GM21786 (cell line): ENCODE results near the gene FBXL19.

ENCODE experiments used
- ATAC-seq: cut with Tn5 transposase; IDR thresholded peaks from one replicate; pipeline ENCODE4 v1.9.1; 2021; ENCODE audit not compliant: unreplicated experiment

The FBXL19 gene

DNA sequence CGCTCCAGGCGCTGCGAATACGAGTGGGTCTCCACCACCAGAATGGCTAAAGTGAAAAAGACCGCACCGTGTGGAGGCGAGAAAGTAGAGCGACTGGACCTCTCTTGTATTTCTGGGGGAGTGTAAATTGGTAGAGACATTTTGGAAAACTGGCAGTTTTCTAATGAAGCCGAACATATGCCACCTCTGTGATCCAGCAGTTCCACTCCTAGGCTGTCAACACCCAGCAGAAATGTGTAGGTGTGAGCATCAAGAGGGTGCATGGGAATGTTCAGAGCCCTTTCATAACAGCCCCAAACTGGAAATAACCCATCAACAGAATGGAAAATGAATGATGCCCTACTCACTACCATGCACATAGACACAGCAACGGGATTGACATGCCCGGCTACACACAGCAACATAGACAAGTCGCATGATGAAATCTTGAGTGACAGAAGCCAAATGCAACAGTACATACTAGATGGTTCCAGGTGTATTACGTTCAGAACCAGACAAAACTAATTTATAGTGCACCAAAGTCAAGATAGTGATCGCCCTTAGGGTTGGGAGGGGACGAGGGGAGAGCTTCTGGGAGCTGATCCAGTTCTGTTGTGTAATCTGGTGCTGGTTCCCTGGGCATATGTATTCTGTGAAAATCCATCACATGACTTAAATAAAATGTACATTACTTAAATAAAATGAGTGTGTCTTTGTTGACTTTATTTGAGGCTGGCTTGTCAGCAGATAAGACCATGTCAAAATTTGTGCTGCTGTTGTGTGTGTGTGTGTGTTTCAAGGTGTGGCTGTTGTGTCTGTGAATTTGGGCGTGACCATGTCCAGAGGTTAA lies 28.6 kb upstream of the FBXL19 start:
- ATAC-seq, result no peak

GRCh38 chr16:30895627-30896260 lies 27.6 kb upstream of the FBXL19 start:
- ATAC-seq, result no peak

GRCh38 chr16:30896261-30896888 lies 27.0 kb upstream of the FBXL19 start, which contains the start of gene CTF1:
Gene CTF1 (plus strand): TSS chr16:30896614. CDS start chr16:30896644, 30 bp downstream.
- ATAC-seq, result no peak

DNA sequence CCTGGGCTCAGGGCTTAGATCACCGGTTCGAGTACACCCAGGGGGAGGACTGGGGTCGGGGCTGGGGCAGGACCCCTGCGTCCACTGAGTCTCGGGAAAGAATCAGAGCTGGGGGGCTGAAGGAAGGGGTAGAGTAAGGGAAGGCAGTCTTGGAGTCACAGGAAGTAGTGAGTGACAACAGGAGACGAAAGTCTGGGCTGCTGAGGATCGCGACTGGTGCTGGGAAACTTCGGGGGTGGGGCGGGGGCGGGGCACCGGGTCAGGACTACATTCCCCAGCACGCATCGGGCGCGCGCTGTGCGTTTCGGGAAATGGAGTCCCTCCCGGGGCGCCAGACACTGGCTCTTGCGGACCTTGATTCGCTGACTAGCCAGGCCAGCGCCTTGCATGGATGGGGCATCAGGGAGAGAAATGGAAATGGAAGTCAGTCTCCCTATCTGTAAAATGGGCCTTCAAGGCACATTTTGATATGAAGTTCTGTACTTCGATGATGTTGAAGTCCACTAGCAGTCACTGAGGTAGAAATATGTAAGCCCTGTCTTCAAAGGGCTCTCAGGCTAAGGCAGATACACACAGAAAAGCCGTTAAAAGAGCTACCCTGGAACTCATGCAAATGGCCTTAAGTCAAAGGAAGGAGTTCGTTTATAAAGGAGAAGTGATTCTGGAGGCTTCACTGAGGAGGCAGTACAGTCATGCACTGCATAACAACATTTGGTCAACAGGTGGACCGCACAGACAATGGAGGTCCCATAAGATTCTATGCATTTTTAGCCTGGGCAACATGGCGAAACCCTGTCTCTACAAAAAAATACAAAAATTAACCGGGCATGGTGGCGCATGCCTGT lies 26.3 kb upstream of the FBXL19 start:
- peak; percentile 46 for ATAC-seq

- ATAC-seq, result no peak
These were observed 23.6 kb upstream of the FBXL19 start for GRCh38 chr16:30899794-30900193.

GRCh38 chr16:30900588-30900987 lies 22.8 kb upstream of the FBXL19 start:
- ATAC-seq, result no peak

DNA sequence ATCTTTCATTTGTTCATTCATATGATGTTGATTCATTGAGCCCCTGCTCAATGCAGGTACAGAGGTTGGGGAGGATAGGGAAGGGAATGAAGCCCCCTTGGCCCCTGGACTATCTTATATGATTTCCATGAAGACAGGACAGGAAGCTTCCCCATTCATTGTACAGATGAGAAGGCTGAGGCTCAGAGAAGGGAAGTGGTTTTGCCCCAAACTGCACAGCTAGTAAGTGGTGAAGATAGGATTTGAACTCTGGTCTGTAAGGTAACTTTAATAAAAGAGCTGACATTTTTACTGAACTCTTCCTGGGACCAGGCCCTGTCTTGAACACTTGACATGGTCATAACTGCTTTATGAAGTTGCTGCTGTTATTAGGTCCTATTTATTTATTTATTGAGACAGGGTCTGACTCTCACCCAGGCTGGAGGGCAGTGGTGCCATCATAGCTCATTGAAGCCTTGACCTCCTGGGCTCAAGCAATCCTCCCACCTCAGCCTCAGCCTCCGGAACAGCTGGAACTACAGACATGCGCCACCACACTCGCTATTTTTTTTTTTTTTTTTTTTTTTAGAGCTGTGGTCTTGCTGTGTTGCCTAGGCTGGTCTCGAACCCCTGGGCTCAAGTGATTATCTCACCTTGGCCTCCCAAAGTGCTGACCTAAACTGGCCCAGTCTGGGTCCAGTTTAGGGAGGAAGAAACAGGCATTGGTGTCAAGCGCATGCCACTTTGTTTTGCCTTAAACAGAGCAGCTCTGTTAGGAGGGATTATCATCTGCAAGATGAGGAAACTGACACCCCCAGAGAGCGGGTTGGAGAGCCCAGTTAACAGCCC lies 22.0 kb upstream of the FBXL19 start:
- no peak for ATAC-seq

- peak; percentile 47 for ATAC-seq
These were observed 21.1 kb upstream of the FBXL19 start for GRCh38 chr16:30902029-30902972.

DNA sequence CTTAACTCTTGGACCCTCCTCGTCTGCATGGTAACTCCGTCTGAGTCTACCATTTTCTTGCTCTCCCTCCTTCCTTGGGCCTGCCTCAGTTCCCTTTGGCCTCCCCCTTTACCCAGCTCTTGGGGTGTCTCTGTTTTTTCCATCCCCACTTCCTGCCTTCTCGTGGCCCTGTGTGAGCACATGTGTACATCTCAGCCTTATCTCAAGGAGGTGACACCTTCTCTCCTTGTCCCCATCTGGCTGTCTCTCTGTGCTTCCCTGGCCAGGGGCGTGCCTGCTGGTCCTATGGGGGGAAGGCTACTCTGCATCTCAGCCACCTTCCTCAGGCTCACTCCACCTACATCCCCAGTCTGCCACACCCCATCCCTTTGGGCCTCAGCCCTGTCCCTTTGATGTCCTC lies 20.4 kb upstream of the FBXL19 start:
- no peak for ATAC-seq

DNA sequence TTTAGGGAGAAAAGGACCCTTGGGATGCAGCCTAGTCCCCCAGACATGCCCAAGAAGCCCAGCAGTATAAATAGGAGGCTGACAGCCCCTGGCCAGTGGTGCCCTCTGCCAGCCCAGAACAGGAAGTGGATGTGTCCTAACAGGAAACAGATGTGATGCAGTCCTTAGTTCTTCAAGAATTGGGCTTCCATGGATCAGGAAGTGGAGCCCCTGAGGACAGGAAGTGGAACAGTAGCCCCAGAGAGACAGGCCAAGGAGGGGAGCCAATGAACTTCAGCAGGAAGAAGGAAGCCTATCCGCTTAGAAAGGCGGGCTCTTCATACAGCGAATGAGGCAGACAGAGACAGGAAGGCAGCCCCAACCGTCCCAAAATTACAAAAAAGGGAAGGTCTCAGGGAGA lies 19.8 kb upstream of the FBXL19 start:
- ATAC-seq, result no peak

DNA sequence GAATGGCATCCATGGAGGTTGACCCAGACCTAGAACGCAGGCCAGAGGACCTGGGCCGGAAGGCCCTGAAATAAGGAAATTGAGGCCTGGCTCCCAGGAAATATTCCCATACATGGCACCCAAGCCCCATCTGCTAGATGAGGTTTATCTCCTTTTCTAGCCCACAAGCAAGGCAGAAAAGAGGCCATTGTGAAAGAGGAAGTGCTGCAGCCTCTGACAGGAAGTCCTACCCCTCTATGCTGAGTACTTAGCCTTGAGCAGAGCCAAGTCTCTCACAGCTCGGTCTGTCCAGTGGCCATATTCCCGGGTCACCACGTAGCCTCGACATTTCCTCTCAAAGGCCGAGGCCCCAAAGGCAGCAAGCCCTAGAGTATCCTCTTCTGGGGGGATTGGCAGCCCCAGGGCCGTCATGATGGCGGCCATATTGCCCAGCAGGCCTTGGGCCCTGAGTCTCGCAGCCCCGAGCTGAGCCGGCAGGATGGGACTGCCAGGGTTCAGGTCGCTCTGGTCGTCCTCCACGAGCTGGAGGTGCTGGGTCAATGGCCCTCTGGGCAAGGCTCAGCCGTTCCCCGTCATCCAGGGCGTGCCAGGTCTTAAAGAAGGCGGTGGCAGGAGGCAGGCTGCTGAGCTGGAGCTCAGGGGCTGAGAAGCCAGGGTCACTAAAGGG lies 19.1 kb upstream of the FBXL19 start:
- ATAC-seq, result no peak

DNA sequence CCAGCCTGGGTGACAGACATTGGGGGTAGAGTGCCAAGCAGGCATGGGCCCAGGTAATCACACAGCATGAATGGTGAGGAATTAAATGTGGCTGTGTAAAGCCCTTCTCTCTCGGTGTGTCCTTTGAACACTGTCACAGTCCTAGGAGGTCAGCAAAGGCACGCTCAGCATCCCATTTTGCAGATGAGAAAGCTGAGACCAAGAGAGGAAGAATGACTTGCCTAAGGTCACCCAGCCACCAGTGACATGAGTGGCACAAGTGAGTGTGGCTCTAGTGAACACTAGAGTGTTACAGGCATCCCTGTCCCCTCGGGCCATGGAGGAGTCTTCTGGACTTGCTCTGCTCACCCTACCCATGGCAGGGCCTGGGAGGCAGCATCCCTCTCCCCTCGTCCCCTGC lies 16.3 kb upstream of the FBXL19 start:
- no peak for ATAC-seq

GRCh38 chr16:30910427-30911029 lies 12.8 kb upstream of the FBXL19 start:
- ATAC-seq, result no peak

DNA sequence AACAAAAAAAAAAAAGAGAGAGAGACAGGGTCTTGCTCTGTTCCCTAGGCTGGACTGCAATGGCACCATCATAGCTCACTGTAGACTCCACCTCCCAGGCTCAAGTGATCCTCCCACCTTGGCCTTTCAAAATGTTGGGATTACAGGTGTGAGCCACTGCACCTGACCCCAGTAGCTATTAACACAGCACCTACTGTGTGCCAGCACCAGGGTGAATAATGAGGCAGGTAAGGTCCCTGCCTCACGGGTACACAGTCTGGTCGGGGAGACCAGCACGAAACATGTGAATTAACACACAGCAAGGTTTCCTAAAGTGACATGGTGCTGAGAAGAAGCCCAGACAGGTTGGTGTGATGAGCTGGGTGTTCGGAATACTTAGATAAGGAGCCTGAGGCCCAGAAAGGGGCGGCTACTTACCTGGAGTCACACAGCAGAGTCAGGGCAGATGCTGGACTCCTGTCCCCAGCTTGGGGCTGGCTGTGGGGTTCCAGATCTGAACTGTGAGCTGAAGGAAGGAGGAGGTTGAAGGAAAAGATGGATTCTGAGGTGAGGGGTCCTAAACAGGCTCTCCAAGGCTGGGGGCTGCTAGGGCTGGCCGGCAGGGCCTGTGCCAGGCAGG lies 10.5 kb upstream of the FBXL19 start:
- no peak for ATAC-seq

GRCh38 chr16:30914830-30915229 lies 8.5 kb upstream of the FBXL19 start:
- no peak for ATAC-seq

DNA sequence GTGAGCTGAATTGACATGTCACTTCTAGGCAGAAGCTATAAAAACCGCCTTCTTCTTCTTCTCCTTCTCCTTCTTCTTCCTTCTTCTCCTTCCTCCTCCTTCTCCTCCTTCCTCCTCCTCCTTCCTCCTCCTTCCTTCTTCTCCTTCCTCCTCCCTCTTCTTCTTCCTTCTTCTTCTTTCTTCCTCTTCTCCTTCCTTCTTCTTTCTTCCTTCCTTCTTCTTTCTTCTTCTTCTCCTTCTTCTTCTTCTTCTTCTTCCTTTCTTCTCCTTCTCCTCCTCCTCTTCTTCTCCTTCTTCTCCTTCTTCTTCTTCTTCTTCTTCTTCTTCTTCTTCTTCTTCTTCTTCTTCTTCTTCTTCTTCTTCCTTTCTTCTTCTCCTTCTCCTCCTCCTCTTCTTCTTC lies 4.8 kb upstream of the FBXL19 start:
- ATAC-seq, result no peak

- no peak for ATAC-seq
These were observed 2.5 kb upstream of the FBXL19 start for GRCh38 chr16:30920891-30921290.

GRCh38 chr16:30921459-30921747 lies 2.0 kb upstream of the FBXL19 start:
- no peak for ATAC-seq
